HEK293 (cell line): ENCODE measurements around the gene FDX1.

Experiments
- TF ChIP-seq, protein P1 (sequence below): fragments of 450-650 bp; formaldehyde crosslinking; IDR thresholded peaks from 2 replicates; pipeline ENCODE4 v1.5.1; 2016; ENCODE audit warnings: missing biosample characterization, missing genetic modification characterization
- TF ChIP-seq, protein P2 (sequence below): fragments of 450-650 bp; formaldehyde crosslinking; IDR thresholded peaks from 2 replicates; pipeline ENCODE4 v1.5.1; 2016; ENCODE audit warnings: missing biosample characterization, missing genetic modification characterization, borderline replicate concordance

DNA sequence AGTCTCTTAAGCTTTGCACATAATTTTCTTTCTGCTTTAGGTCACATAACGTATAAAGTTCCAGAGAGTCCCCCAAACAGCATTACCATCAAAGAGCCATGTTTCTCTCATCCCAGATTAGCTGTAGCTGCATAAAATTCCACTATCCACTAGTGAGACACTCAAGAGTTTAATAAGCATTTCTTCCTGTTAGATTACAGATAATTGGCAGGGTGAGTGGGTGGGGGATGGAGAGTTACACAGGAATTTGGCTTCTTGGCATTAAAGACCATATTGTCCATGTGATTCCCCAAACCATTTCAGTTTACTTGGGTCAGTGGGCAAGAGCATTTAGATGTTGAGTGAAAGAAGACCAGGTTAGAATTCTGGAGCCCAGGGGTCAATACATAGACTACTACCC is 82.3 kb downstream of the FDX1 start:
- TF ChIP-seq, protein P1, sequence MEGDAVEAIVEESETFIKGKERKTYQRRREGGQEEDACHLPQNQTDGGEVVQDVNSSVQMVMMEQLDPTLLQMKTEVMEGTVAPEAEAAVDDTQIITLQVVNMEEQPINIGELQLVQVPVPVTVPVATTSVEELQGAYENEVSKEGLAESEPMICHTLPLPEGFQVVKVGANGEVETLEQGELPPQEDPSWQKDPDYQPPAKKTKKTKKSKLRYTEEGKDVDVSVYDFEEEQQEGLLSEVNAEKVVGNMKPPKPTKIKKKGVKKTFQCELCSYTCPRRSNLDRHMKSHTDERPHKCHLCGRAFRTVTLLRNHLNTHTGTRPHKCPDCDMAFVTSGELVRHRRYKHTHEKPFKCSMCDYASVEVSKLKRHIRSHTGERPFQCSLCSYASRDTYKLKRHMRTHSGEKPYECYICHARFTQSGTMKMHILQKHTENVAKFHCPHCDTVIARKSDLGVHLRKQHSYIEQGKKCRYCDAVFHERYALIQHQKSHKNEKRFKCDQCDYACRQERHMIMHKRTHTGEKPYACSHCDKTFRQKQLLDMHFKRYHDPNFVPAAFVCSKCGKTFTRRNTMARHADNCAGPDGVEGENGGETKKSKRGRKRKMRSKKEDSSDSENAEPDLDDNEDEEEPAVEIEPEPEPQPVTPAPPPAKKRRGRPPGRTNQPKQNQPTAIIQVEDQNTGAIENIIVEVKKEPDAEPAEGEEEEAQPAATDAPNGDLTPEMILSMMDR (tag by site-specific recombination) = no peak
- TF ChIP-seq, protein P2, sequence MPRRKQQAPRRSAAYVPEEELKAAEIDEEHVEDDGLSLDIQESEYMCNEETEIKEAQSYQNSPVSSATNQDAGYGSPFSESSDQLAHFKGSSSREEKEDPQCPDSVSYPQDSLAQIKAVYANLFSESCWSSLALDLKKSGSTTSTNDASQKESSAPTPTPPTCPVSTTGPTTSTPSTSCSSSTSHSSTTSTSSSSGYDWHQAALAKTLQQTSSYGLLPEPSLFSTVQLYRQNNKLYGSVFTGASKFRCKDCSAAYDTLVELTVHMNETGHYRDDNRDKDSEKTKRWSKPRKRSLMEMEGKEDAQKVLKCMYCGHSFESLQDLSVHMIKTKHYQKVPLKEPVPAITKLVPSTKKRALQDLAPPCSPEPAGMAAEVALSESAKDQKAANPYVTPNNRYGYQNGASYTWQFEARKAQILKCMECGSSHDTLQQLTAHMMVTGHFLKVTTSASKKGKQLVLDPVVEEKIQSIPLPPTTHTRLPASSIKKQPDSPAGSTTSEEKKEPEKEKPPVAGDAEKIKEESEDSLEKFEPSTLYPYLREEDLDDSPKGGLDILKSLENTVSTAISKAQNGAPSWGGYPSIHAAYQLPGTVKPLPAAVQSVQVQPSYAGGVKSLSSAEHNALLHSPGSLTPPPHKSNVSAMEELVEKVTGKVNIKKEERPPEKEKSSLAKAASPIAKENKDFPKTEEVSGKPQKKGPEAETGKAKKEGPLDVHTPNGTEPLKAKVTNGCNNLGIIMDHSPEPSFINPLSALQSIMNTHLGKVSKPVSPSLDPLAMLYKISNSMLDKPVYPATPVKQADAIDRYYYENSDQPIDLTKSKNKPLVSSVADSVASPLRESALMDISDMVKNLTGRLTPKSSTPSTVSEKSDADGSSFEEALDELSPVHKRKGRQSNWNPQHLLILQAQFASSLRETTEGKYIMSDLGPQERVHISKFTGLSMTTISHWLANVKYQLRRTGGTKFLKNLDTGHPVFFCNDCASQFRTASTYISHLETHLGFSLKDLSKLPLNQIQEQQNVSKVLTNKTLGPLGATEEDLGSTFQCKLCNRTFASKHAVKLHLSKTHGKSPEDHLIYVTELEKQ (tag by site-specific recombination) = no peak
